HG02678 (cell line): Measurements from ENCODE around the gene CCDC51.
"Not testable (repeated sequence)": the region's sequence is repeated elsewhere in the genome, so short reads cannot be mapped to it uniquely, and the experiment has no call there.

Experiments used
- ATAC-seq: cut with Tn5 transposase; IDR thresholded peaks from one replicate; pipeline ENCODE4 v1.9.1; 2021; ENCODE audit warnings: mild to moderate bottlenecking, moderate library complexity; ENCODE audit not compliant: unreplicated experiment

CCDC51 gene

GRCh38 chr3:48466386-48467109, 26.6 kb upstream of the CCDC51 start:
- ATAC-seq, result peak; percentile 35

- ATAC-seq, result peak; percentile 81
Measured at GRCh38 chr3:48465531-48466378, 25.8 kb upstream of the CCDC51 start.

GRCh38 chr3:48465237-48465530, 25.3 kb upstream of the CCDC51 start:
- ATAC-seq, result no peak

GRCh38 chr3:48464713-48465221, 24.8 kb upstream of the CCDC51 start:
- ATAC-seq, result no peak

GRCh38 chr3:48463703-48464102, 23.8 kb upstream of the CCDC51 start:
- ATAC-seq, result no peak

GRCh38 chr3:48461767-48462166, 21.8 kb upstream of the CCDC51 start:
- ATAC-seq, result not testable (repeated sequence)

- ATAC-seq, result no peak
Measured at GRCh38 chr3:48460517-48460902, 20.6 kb upstream of the CCDC51 start.

GRCh38 chr3:48459773-48460516, 20.0 kb upstream of the CCDC51 start:
- ATAC-seq, result no peak

- no peak for ATAC-seq
Measured at GRCh38 chr3:48459331-48459730, 19.4 kb upstream of the CCDC51 start.

GRCh38 chr3:48456456-48456855, 16.5 kb upstream of the CCDC51 start:
- ATAC-seq, result no peak

- ATAC-seq, result no peak
Measured at GRCh38 chr3:48451270-48451669, 11.4 kb upstream of the CCDC51 start.

GRCh38 chr3:48446425-48447193, 6.7 kb upstream of the CCDC51 start, which contains the start of gene ATRIP:
Gene ATRIP (plus strand): TSS chr3:48446737. CDS start chr3:48446846, 109 bp downstream.
- peak; percentile 89 for ATAC-seq

GRCh38 chr3:48446043-48446424, 6.1 kb upstream of the CCDC51 start:
- no peak for ATAC-seq

- ATAC-seq, result no peak
Measured at GRCh38 chr3:48445277-48445882, 5.5 kb upstream of the CCDC51 start.

GRCh38 chr3:48441940-48442339, 2.0 kb upstream of the CCDC51 start:
- no peak for ATAC-seq

- ATAC-seq, result no peak
Measured at GRCh38 chr3:48440590-48440958, 655 bp upstream of the CCDC51 start.

GRCh38 chr3:48437812-48438211, 2.1 kb downstream of the CCDC51 start:
- no peak for ATAC-seq

- no peak for ATAC-seq
Measured at GRCh38 chr3:48436855-48437254, 3.1 kb downstream of the CCDC51 start.

GRCh38 chr3:48436477-48436787, 3.5 kb downstream of the CCDC51 start:
- no peak for ATAC-seq

GRCh38 chr3:48435774-48436476, 4.0 kb downstream of the CCDC51 start:
- no peak for ATAC-seq
